Activated B cell treated with CpG ODN at 0.5 μM for 24 hours (primary cell): ENCODE results near the gene SMG9. TPM values are rescaled to one million over a fixed set of nuclear protein-coding genes. Genes with fewer than 3 reads are reported as not detected.

ENCODE experiments used
- ATAC-seq: fragments of 200-7000 bp; cut with Tn5 transposase; one replicate; pipeline ENCODE4 v1.10.0; 2021; ENCODE audit warnings: low read depth, mild to moderate bottlenecking, moderate library complexity
- CTCF ChIA-PET: fragments of 350-600 bp; sonication (Branson Sonifier 250); formaldehyde crosslinking; loops from one replicate; lab custom pipeline; 2021; ENCODE audit warnings: antibody characterized with exemption; lab: Charles Lee
- POLR2A ChIA-PET: fragments of 350-600 bp; sonication (Branson Sonifier 250); formaldehyde crosslinking; loops from one replicate; lab custom pipeline; 2021; ENCODE audit warnings: antibody characterized with exemption; lab: Charles Lee
- DNase-seq: peaks from one replicate; pipeline ENCODE4 v3.0.0; 2022
- H3K27ac Mint-ChIP-seq: one replicate; pipeline ENCODE4 v1.8.0; 2020; ENCODE audit warnings: mixed read lengths
- H3K27me3 Mint-ChIP-seq: one replicate; pipeline ENCODE4 v1.8.0; 2021; ENCODE audit warnings: mixed read lengths
- H3K36me3 Mint-ChIP-seq: one replicate; pipeline ENCODE4 v1.8.0; 2021; ENCODE audit warnings: low read depth, mixed read lengths
- H3K4me1 Mint-ChIP-seq: one replicate; pipeline ENCODE4 v1.8.0; 2021; ENCODE audit warnings: mixed read lengths
- H3K4me3 Mint-ChIP-seq: one replicate; pipeline ENCODE4 v1.8.0; 2020; ENCODE audit warnings: mild to moderate bottlenecking, mixed read lengths
- H3K9me3 Mint-ChIP-seq: one replicate; pipeline ENCODE4 v1.8.0; 2020; ENCODE audit warnings: mixed read lengths
- intact Hi-C: fragments of 100-400 bp; cut with micrococcal nuclease; formaldehyde crosslinking; loops from one replicate; pipeline ENCODE4 v1.15.1; 2024
- total RNA-seq: library from RNA; stranded (reverse); gene quantifications from 2 replicates; pipeline ENCODE4 v1.2.3, GENCODE V29; 2022
- TF ChIP-seq, protein P1 (sequence below): fragments of 200-600 bp; IDR thresholded peaks from one replicate; pipeline ENCODE4 v1.8.0; 2022; ENCODE audit warnings: antibody characterized with exemption, mild to moderate bottlenecking

The SMG9 gene
- total RNA-seq, 1 donor from 2014 or later = 105 TPM

DNA sequence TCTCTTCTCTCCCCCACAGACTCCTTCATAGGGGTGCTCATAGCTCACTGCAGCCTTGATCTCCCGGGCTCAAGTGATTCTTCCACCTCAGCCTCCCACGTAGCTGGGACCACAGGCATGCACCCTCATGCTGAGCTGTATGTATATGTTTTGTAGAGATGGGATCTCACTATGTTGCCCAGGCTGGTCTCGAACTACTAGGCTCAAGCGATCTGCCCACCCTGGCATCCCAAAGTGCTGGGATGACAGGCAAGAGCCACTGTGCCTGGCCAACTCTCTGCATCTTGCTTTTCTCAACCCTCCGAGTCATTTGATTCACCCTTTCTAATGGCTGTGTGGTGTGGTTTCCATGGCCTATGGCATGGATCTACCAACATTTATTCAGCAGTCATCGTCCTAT is 49.0 kb downstream of the SMG9 start:
- no peaks in the 10 kb centered on the region for H3K36me3 Mint-ChIP-seq
- ATAC-seq (no peak), DNase-seq (no peak)
- H3K9me3 Mint-ChIP-seq = peaks cover 4% of the 10 kb centered on the region
- peaks cover 14% of the 10 kb centered on the region for H3K4me1 Mint-ChIP-seq
- TF ChIP-seq, protein P1, sequence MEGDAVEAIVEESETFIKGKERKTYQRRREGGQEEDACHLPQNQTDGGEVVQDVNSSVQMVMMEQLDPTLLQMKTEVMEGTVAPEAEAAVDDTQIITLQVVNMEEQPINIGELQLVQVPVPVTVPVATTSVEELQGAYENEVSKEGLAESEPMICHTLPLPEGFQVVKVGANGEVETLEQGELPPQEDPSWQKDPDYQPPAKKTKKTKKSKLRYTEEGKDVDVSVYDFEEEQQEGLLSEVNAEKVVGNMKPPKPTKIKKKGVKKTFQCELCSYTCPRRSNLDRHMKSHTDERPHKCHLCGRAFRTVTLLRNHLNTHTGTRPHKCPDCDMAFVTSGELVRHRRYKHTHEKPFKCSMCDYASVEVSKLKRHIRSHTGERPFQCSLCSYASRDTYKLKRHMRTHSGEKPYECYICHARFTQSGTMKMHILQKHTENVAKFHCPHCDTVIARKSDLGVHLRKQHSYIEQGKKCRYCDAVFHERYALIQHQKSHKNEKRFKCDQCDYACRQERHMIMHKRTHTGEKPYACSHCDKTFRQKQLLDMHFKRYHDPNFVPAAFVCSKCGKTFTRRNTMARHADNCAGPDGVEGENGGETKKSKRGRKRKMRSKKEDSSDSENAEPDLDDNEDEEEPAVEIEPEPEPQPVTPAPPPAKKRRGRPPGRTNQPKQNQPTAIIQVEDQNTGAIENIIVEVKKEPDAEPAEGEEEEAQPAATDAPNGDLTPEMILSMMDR = no peak
- H3K4me3 Mint-ChIP-seq = no peak overlapping the region
- H3K27me3 Mint-ChIP-seq = peaks cover 3% of the 10 kb centered on the region
- CTCF ChIA-PET = no interaction called here
- POLR2A ChIA-PET = interaction anchor here (0.6 kb wide), 1 partner anchor 20 kb away, joined by 7 read pairs; no protein-coding TSS in a partner anchor
- intact Hi-C loops = no loop called here
- no peak overlapping the region for H3K27ac Mint-ChIP-seq

DNA sequence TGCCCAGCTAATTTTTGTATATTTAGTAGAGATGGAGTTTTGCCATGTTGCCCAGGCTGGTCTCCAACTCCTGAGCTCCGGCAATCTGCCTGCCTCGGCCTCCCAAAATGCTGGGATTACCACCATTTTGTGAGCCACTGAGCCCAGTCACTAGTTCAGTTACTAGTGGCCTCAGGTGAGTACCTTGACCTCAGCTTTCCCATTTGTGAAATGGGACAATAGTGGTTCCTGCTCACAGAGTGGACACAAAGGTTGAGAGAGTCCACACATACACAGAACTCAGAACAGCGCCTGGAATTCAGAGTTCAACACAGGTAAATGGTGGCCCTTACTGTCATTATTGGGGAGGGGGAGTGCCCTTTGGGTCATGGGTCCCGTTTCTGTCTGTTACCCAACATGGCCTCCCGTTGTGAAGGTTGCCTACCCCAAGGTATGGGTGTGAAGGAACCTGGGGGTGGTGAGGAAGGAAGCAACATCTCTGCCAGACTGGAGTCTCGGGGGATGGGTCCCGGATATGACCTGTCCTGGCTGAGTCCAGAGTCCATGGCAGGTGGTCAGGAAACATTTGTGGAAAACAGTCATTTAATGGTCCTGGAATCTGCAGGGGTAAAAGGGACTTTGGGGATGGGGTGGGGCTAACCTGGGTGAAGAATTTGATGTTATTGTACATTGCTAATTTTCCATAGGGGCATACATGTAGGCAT is 50.6 kb downstream of the SMG9 start:
- Mint-ChIP-seq H3K4me3 (no peak overlapping the region), H3K4me1 (peaks cover 26% of the 10 kb centered on the region), H3K36me3 (no peaks in the 10 kb centered on the region), H3K27ac (no peak overlapping the region), H3K9me3 (peaks cover 4% of the 10 kb centered on the region), H3K27me3 (peaks cover 4% of the 10 kb centered on the region)
- TF ChIP-seq, protein P1 = no peak
- intact Hi-C loops = no loop called here
- POLR2A ChIA-PET = interaction anchor here (0.5 kb wide), 1 partner anchor 18 kb away, joined by 3 read pairs; no protein-coding TSS in a partner anchor
- DNase-seq (no peak), ATAC-seq (no peak)
- CTCF ChIA-PET = no interaction called here

DNA sequence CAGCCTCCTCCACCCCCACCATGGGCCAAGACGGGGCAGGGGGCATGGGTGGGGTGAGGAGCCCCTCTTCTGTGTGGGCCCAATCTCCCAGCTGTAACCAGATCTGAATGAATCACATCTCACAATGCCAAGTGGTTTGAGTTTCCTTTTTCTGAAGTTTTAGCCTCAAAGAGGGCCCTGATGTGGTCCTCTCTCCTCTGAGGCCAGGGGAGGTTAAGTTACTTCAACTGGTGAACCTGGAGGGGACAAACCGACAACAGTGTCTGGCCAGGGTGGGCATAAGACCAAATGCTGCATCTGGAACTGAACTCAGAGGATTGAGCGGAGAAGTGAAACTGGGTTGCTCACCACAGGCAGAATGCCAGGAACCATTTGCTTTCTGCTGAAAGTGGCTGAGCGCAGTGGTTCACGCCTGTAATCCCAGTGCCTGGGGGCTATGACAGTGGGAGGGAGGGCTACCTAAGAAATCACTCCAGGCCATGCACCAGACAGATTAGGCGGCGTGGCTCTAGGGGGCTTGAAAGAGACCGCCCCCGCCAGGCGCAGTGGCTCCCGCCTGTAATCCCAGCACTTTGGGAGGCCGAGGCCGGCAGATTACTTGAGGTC is 54.3 kb downstream of the SMG9 start:
- ChIA-PET POLR2A (interaction anchor here (0.6 to 1.5 kb wide), 5 partner anchors 25 to 126 kb away, joined by 3 to 8 read pairs (median 3); partner anchors contain the start of gene KCNN4), CTCF (no interaction called here)
- H3K27me3 Mint-ChIP-seq = peaks cover 9% of the 10 kb centered on the region
- DNase-seq (peak; percentile 21), ATAC-seq (peak; percentile 30)
- peaks cover 30% of the 10 kb centered on the region for H3K4me1 Mint-ChIP-seq
- TF ChIP-seq, protein P1 = no peak
- intact Hi-C loops = loop anchor here (2.0 kb wide), 1 partner anchor 54 kb away; the partner anchor contains the start of gene SMG9
- no peaks in the 10 kb centered on the region for H3K36me3 Mint-ChIP-seq
- H3K4me3 Mint-ChIP-seq = peak overlapping the region; percentile 85
- H3K27ac Mint-ChIP-seq = peak overlapping the region; percentile 90
- peaks cover 5% of the 10 kb centered on the region for H3K9me3 Mint-ChIP-seq

DNA sequence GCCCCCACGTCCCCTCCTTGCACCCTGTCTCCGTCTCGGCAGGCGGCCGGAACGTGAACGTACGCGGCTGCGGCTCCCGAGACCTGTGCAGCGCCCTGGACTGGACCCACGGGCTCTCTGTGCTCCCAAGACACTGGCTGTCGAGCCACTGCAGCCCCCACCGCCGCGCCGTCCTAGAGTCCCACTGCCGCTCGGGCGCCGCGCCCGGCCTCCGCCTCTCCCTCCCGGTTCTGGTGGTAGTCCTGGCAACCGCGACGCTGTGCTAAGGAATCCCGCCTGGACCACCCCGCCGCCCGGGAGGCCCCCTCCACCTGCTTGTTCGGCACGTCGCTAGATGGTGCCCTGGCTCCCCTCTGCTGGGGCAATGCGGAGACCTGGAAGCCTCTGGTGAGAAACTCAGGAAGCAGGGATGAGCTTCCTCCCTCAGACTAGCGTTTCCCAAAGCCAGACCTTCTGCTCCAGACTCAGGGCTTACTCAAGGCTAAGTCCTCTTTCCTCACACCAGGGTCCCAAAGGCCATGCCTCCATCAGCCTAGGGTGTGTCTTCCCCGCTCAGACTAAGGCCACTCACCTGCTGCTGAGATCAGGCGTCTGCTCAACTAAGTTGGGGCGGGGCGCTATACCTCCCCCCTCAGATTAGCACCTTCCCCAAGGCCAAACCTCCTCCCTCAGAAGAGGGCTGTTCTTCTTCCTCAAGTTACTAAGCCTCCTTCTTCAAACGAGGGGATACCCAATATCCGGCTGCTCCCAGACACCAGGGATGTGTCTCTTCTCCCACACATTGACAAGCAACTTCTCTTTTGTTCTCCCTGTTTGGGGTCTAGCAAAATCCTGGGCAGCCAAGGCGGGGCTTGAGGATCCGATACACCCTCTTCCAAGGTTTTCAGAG is 55.0 kb downstream of the SMG9 start:
- H3K4me1 Mint-ChIP-seq = peaks cover 30% of the 10 kb centered on the region
- DNase-seq (peak; percentile 18), ATAC-seq (no peak)
- H3K36me3 Mint-ChIP-seq = no peaks in the 10 kb centered on the region
- TF ChIP-seq, protein P1 = no peak
- CTCF ChIA-PET = interaction anchor here (0.6 kb wide), 1 partner anchor 164 kb away, joined by 3 read pairs; no protein-coding TSS in a partner anchor
- peaks cover 9% of the 10 kb centered on the region for H3K27me3 Mint-ChIP-seq
- peaks cover 7% of the 10 kb centered on the region for H3K9me3 Mint-ChIP-seq
- POLR2A ChIA-PET = interaction anchor here (0.6 to 1.5 kb wide), 3 partner anchors 31 to 108 kb away, joined by 3 to 5 read pairs (median 4); partner anchors contain the start of gene KCNN4
- peak overlapping the region; percentile 85 for H3K4me3 Mint-ChIP-seq
- H3K27ac Mint-ChIP-seq = peak overlapping the region; percentile 90
- intact Hi-C loops = loop anchor here (2.0 kb wide), 1 partner anchor 55 kb away; the partner anchor contains the start of gene SMG9
